ENCODE measurements around the gene ATG16L1.

Gene ATG16L1

DNA sequence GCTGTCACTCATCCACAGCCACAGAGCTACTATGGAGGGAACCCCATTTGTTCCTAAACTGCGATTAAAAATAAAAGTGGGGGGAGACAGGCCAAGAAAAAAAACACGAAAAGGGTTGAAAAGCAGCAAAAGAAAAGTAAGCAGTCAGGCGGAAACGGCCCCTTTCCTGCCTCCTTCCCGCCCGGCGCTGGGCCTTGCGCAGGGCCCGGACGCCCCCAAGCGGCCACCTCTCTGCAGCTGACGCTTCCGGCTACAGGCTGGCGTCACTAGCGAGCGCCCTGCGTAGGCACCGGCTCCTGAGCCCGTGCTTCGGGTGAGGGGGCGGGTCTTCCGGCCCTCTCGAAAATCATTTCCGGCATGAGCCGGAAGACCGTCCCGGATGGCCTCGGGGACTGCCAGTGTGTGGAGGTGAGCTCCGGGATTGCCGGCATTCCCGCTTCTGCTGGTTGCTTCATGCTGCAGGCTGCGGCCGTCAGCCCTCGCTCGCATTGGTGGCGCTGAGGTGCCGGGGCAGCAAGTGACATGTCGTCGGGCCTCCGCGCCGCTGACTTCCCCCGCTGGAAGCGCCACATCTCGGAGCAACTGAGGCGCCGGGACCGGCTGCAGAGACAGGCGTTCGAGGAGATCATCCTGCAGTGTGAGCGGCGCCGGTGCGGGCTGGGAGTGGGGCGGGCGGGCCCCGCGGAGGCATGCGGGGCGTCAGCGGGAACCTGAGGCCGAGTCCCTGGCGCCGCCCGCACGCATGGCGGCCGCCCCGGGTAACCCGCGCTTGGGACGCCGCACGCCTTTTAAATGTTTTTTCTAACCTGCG is at the start of gene ATG16L1:
Gene ATG16L1, plus strand, starts transcription at position 368 of the 811 bp plus-strand sequence. Its CDS starts 155 bp downstream, at position 523.
- DNase-seq = peak; percentile 96

DNA sequence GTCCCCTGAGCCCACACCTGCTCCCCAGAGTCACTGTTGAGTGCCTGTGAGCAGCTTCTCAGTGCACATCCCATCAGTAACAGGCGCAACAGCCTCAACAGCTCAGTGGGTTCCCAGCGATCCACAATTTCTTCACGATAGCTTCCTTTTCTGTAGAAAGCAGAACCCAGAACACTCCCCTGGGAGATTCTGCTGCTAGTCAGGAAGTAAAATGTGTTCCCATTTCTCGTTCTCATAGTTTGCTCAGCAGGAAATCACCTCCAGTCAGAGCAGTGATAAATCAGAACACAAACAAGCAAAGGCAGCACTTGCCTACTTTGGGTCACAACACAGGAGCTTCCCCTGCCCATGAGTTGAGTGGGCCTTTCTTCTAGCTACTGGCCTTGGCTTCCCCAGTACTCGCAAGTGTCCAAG is 48.9 kb upstream of the ATG16L1 start:
- DNase-seq = no peak

DNA sequence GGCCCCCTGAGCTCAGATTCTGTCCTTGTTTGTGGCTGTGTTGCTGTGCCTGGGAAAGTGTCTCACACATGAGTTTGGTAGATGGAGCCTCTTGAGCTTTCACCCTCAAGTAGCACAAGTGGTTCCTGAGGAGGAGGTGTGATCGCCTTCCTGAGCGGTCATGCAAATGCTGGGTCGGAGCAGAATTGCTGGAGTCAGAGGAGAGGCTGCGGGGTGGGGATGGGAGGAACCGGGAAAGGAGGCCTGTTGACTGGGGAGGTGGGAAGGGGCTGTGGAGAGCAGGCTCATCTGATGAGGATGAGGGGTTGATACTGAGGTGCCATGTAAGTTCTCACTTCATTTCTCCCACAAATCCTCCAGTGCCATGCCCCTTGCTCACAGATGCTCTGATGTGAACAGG is 48.4 kb upstream of the ATG16L1 start:
- no peak for DNase-seq

DNA sequence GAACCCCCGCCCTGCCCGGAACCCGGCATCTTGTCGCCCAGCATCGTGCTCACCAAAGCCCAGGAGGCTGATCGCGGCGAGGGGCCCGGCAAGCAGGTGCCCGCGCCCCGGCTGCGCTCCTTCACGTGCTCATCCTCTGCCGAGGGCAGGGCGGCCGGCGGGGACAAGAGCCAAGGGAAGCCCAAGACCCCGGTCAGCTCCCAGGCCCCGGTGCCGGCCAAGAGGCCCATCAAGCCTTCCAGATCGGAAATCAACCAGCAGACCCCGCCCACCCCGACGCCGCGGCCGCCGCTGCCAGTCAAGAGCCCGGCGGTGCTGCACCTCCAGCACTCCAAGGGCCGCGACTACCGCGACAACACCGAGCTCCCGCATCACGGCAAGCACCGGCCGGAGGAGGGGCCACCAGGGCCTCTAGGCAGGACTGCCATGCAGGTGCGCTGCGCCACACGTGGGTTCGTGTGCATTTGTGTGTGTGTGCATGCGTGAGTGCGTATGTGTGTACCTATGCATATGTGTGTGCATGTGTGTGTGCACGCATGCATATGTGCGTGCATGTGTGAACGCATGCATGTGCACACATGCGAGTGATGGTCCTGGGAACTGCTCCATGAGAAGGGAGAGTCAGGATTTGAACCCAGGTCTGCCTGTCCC is 47.1 kb upstream of the ATG16L1 start:
- no peak for DNase-seq

DNA sequence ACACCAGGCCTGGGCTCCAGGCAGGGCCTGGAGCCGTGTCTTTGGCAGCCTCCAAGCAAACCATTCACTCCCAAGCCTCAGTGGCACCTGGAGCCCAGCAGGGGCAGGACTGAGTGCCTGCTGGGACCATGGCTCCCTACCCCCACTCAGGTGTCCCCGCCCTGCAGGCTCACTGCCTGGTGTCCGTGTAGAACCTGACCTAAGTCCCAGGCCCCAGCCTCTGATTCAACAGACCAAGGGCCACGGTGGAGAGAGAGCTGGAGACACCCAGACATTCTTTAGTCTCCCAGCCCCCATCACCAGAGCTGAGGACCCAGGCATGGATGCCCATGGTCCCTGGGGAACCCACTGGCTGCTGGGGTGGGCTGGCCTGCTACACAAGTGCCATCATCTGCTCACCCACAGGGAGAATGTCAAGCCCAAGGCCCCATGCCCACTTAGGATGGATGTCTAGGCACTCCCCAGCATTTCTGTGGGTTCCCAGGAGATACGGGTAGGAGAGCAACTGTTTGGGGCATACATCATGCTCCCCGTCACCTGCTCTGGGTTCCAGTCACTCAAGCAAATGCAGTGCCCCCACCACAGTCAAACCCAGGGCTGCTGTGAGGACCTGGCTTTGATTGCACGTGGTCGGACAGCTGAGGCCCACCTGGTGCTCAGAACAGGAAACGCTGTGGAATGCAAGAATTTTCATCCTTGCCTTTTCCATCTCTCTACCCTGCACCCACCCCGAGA is 42.9 kb upstream of the ATG16L1 start:
- DNase-seq = peak; percentile 29

DNA sequence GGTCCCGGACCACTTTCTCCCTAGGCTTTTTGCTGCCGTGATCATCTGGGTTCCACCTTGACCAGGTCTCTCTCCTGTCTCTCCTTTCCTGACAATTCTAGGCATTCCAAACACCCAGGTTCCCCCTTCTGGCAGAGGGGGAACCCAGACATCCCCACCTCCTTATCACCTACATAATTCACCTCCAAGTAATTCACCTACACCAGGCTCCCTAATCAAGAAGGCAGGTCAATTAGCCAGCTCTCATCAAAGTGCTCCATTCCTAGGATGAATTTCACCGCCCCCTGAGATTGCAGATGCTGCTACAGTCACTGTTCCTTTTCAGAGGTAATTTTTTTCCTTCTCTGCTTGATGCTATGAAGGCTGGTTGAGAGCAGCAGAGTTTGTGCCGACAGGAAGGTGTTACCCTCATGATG is 42.3 kb upstream of the ATG16L1 start:
- DNase-seq = no peak

DNA sequence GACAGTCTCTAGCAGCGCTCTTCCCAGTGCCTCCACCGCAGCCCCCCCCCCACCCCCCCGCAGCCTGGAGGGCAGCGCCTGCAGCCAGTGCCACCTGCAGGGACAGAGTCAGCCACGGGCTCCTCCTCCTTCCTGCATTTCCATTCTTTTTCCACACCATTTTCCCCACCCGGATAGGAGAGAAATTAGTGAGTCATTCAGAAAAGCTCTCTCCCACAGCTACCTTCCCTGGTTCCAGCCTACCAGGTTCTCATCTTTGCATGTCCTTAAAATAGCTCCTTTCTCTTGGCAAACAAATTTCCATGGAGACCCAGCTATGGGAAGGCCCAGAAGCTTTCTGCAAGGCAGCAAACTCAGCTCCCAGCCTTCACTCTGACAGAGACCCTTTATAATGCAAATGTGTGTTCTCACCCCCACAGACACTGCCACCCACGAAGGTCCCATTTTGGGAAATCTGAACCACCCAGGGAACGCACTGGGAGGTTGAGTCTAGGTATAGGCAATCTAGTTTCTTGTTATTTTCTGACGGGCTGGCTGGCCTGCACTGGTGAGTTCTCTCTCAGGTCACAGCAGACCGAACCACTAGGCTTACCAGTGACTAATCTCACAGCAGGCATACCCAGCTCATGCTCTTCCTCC is 41.8 kb upstream of the ATG16L1 start:
- peak; percentile 28 for DNase-seq

DNA sequence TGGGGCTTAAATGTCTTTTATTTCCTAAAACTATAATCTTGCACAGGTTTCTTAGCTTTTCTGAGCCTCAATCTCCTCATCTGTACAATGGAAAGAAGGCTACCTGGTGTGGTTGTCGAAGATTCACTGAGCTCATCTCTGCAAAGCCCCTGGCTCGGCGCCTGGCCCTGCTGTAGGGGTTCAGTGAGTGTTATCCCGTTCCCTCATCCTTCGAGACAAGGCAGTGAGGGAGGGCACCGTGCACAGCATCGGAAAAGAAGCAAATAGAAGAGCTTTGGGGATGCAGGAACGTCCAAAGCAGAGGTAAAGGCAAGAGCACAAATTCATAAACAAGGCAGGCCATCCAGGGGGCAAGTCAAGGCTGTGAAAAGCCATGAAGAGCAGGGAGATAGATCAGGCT is 41.2 kb upstream of the ATG16L1 start:
- DNase-seq = no peak

DNA sequence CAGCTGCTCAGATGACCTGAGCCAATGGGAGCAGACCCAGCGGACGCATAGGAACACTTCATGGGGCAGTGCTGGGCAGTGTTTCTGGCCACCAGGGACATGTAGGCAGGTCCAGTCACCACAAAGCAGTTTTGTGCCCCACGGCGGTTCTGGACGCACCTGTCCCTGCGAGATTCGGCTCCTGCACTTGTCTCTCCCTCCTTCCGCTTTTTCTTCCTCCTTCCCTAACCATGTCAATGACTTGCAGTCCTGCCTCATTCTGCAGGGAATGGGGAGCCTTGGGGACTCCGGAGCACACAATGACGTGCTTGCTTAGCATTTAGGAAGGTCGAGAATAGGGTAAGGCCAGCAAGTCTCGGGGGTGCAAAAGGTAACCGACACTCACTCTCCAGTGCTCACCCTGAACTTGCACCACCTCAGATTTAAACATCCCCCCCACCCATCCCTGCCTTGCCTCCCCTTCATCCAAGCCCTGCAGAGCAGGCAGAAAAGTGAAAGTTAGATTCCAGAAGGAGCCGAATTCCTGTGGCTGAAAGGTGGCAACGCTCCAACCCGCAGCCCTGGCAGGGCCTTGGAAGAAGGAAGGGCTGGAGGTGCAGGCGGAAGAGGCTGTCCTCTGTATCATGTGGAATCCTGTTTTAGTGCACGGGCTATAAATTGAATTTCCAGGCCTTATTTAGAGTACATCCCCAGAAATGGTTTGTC is 40.5 kb upstream of the ATG16L1 start:
- peak; percentile 90 for DNase-seq

DNA sequence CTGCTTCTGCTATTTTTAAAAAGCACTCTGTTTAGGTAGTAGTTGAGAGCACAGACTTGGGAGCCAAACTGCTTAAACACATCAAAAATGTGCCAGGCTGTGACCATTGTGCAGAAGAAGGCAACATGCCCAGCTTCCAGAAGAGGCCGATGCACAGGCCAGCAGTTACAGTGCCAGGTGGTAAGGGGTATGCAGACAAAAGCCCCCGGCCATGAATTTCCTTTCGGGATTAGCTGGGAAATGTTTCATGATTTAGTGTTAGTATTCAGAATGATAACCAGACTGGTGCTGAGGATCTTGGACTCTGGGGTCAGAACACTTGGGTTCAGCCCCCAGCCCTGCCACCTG is 40.0 kb upstream of the ATG16L1 start:
- no peak for DNase-seq

DNA sequence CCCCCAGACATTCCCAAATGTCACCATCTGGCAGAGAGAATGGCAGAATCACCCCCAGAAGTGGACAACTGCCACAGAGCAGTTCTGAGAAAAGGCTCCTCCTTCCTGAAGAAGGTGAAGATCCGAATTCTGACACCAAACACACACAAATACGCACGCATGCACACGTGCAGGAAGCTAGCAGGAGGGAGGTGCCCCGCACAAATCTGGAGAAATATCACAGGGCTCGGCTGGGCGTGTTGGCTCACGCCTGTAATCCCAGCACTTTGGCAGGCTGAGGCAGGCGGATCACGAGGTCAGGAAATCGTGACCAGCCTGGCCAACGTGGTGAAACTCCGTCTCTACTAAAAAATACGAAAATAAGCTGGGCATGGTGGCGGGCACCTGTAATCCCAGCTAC is 38.5 kb upstream of the ATG16L1 start:
- DNase-seq = no peak

DNA sequence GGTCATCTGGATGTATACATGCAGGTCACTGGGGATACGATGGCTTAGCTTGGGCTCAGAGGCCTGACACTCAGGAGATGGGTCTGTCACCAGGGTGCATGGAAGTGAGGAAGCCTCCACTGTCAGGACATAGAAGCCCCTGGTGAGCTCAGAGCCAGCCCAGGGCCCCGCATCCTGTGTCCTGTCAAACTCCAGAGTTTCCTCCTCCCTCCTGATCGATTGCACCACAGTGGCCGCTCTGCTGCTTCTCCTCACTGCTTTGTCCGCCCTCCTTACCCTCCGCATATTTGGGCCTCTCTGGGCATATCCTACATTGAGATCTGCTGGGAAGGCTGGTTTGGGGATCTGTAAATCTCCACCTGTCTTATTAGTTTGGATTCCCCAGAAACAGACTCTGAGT is 37.5 kb upstream of the ATG16L1 start:
- DNase-seq = no peak

DNA sequence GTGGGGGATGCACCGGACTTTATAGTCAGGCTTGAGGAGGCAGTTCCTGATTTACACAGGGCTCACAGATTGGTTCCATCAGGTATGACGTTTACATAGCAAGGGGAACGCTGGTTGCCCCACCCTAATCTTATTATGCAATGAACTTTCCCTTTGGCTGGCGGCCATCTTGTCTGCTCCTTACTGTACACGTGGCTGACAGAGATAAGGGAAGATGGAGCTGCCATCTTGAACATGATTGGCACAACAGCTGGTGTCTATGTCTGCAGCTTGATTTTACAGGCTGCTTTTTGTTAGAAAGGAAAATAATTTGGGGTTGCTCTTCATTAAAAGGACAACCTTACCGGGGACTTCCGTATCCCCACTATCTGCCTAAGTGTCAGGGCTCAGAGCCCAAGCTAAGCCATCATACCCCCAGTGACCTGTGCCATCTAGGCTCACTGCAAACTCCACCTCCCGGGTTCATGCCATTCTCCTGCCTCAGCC is 33.5 kb upstream of the ATG16L1 start:
- no peak for DNase-seq

DNA sequence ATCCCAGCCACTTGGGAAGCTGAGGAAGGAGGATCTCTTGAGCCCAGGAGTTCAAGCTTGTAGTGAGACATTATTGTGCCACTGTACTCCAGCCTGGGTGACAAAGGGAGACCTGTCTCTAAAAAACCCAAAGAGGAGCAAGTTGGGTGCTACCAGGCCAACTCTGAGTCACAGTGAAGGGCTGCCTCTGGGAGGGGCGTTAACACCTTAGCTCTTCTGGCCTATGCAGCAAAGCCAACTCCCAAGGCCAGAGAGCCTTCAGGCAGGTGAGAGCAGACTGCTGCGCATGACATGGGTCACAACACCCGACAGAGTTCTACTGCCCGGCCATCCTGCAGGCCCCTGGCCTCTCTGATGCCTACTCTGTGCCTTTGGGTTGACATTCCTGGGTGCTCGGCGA is 32.6 kb upstream of the ATG16L1 start:
- DNase-seq = no peak

DNA sequence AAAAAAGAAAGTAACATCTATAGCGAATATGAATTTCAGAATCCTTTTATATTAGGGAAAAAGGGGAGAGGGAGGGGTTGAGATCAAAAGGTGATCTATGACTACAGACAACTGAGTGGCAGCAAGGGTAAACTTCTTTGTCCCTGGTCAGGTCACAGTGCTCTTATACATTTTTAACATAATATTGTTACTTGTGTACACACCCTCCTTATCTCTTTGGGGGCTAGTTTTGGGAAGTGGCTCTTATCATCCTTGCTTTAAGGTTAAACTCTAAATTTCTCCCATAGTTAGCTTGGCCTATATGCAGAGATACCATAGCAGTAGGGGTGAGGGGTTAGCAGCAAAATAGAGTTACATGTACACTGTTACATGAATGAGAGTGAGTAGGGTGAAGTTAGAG is 31.6 kb upstream of the ATG16L1 start:
- no peak for DNase-seq

DNA sequence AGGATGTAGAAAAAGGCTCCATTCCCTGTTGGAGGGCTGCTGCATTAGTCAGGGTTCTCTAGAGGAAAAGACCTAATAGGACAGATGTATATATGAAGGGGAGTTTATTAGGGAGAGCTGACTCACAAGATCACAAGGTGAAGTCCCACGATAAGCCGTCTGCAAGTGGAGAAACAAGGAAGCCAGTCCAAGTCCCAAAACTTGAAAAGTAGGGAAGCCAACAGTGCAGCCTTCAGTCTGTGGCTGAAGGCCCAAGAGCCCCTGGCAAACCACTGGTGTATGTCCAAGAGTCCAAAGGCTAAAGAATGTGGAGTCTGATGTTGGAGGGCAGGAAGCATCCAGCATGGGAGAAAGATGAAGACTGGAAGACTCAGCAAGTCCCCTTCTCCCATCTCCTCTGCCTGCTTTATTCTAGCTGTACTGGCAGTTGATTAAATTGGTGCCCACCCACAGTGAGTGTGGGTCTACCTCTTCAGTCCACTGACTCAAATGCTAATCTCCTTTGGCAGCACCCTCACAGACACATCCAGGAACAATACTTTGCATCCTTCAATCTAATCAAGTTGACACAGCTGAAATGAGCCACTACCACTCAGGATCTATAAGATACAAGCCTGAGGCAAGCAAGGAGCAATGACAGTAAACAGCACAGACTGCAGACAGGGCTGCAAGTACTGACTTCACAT is 30.0 kb upstream of the ATG16L1 start:
- no peak for DNase-seq

DNA sequence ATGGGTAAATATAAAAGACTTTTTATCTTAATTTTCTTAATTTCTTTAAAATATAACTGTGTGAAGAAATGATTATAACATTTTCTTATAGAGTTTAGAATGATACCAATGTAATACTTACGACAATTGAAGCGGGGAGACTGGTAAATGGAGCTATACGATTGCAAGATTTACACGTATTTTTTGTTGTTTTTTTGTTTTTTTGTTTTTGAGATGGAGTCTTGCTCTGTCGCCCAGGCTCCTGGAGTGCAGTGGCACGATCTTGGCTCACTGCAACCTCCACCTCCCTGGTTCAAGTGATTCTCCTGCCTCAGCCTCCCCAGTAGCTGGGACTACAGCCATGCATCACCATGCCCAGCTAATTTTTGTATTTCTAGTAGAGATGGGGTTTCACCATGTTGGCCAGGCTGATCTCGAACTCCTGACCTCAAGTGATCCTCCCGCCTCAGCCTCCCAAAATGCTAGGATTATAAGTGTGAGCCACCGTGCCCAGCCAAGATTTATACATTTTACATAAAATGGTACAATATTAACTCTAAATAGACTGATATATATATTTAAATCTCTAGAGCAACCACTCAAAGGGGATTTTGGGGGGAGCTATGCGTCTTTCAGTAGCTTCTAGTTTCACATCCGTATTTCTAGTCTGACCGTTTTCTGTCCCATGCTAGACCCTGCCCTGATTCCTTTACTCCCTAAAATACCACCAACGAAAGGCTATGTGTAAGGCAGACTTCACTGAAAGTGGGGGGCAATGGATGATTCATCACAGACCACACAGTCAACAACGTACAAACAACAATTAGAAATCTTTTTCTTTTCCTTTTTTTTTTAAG is 28.2 kb upstream of the ATG16L1 start:
- no peak for DNase-seq

DNA sequence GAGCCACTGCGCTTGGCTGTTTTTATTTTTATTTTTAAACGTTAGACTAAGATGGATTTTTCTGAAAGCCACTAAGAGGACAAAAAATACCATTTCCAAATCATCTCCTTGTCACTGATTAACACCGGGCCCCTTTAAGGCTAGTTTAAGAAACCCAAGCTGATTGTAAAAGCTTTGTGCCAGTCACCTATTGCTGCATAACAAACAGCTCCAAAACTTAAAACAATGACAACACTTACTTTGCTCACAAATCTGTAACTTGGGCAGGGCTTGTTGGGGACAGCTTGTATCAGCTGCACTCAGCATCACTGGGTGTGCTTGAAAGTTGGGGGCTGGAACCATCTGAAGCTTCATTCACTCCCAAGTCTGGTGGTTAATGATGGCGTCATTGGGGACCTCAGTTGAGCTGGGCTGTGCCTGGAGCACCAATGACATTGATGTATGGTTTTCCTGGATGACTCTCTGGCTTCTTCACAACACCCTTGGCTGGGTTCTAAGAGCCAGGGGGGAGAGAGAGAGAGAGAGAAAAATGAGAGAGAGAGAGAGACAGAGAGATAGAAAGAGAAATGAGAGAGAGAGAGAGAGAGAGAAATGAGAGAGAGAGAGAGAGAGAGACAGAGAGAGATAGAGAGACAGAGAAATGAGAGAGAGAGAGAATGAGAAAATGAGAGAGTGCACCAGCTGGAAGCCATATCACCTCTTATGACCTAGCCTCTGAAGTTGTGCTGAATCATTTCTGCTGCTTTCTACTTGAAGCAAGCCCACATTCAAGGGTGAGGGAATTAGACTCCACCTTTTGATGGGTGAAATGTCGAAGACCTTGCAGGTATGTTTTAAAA is 26.0 kb upstream of the ATG16L1 start:
- no peak for DNase-seq

DNA sequence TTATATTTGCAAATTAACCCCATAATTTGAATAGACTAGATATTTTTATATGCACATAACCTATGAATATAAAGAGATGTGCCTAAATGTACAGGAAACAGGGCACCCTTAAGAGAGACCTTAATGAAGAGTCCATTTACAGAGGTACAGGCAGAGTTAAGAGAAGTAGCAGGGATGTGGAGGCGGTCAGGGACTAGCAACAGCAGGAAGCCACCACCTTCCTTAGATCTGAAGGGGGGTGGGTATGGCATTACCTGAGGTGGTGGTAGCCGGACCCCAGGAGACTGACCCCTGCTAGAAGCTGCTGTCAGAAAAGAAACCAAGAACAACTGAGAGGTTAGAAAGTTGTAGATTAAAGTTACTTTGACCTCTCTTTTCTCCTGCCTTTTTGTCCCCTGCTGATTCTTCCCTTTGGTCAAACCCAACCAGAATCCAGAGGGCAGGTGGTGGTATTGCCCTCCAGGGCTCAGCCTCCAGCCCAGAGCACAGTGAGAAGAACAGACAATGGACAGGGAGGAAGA is 24.9 kb upstream of the ATG16L1 start:
- DNase-seq = no peak
